SU-DHL-6 (cell line): ENCODE measurements around the gene CUL9.
A peak's percentile ranks its signal among the peaks of the same experiment; 100 is the strongest.

ENCODE experiments used
- H2AFZ ChIP-seq: fragments of 200-600 bp; sonication (generic); 2 replicates; pipeline ENCODE4 v1.6.1; 2014; ENCODE audit warnings: low read depth, mild to moderate bottlenecking, moderate library complexity, mixed read lengths, antibody characterized with exemption, low read length; ENCODE audit not compliant: severe bottlenecking
- H3F3A ChIP-seq: fragments of 200-600 bp; shearing (Covaris generic); 2 replicates; pipeline ENCODE4 v1.6.0; 2016; ENCODE audit warnings: antibody characterized with exemption, mild to moderate bottlenecking; ENCODE audit not compliant: insufficient read depth
- H3K27ac ChIP-seq: fragments of 200-600 bp; sonication (generic); 2 replicates; pipeline ENCODE4 v1.5.1; 2016; ENCODE audit warnings: low read depth, mild to moderate bottlenecking, low read length, moderate library complexity, mixed read lengths
- H3K27me3 ChIP-seq: fragments of 200-600 bp; sonication (generic), shearing (Covaris generic); 2 replicates; pipeline ENCODE4 v1.6.0; 2014; ENCODE audit warnings: mild to moderate bottlenecking, low read length
- H3K36me3 ChIP-seq: fragments of 200-600 bp; sonication (generic); 2 replicates; pipeline ENCODE4 v1.6.1; 2014; ENCODE audit warnings: mild to moderate bottlenecking, low read length, mixed read lengths
- H3K4me2 ChIP-seq: fragments of 300-600, 200-600 bp; shearing (Covaris generic), sonication (generic); 2 replicates; pipeline ENCODE4 v1.6.0; 2014; ENCODE audit warnings: low read length, low read depth, mild to moderate bottlenecking; ENCODE audit not compliant: poor library complexity, severe bottlenecking
- H3K4me3 ChIP-seq: fragments of 200-600 bp; sonication (generic); 2 replicates; pipeline ENCODE4 v1.5.1; 2014; ENCODE audit warnings: antibody characterized with exemption, low read length, mild to moderate bottlenecking, mixed read lengths; ENCODE audit not compliant: insufficient read depth, poor library complexity, severe bottlenecking
- H3K79me2 ChIP-seq: fragments of 200-600 bp; sonication (generic); 2 replicates; pipeline ENCODE4 v1.6.1; 2014; ENCODE audit warnings: mild to moderate bottlenecking, low read length, moderate library complexity; ENCODE audit not compliant: insufficient read depth
- H3K9ac ChIP-seq: fragments of 200-600 bp; sonication (generic); 2 replicates; pipeline ENCODE4 v1.7.0; 2014; ENCODE audit warnings: mild to moderate bottlenecking, low read length
- H3K9me2 ChIP-seq: fragments of 200-600 bp; sonication (generic); replicated peaks from 2 replicates; pipeline ENCODE4 v1.6.1; 2014; ENCODE audit warnings: low read length; ENCODE audit not compliant: insufficient read depth
- H3K9me3 ChIP-seq: fragments of 200-600 bp; sonication (generic); 2 replicates; pipeline ENCODE4 v1.6.1; 2014; ENCODE audit warnings: low read length, mixed read lengths; ENCODE audit not compliant: insufficient read depth
- H4K20me1 ChIP-seq: fragments of 200-600 bp; sonication (generic); 2 replicates; pipeline ENCODE4 v1.6.1; 2014; ENCODE audit warnings: low read depth, mild to moderate bottlenecking, antibody characterized with exemption, low read length, moderate library complexity, mixed read lengths
- CTCF ChIP-seq: fragments of 200-600 bp; sonication (generic); IDR thresholded peaks from one replicate; pipeline ENCODE4 v1.5.1; 2017; ENCODE audit warnings: antibody characterized with exemption, mild to moderate bottlenecking, low read length, moderate library complexity; ENCODE audit not compliant: insufficient read depth, poor library complexity, severe bottlenecking
- EZH2phosphoT487 ChIP-seq: fragments of 200-600 bp; sonication (generic), shearing (Covaris generic); conservative IDR thresholded peaks from 2 replicates; pipeline ENCODE4 v1.6.1; 2018; ENCODE audit warnings: mild to moderate bottlenecking, antibody characterized with exemption, low read length, moderate library complexity, mixed read lengths

CUL9 gene

GRCh38 chr6:43178150-43178549 lies 3.8 kb upstream of the CUL9 start:
- Histone ChIP-seq H3K79me2 (peaks cover 23% of the 10 kb centered on the region), H3K36me3 (peaks cover 14% of the 10 kb centered on the region), H3K4me2 (no peak overlapping the region)

DNA sequence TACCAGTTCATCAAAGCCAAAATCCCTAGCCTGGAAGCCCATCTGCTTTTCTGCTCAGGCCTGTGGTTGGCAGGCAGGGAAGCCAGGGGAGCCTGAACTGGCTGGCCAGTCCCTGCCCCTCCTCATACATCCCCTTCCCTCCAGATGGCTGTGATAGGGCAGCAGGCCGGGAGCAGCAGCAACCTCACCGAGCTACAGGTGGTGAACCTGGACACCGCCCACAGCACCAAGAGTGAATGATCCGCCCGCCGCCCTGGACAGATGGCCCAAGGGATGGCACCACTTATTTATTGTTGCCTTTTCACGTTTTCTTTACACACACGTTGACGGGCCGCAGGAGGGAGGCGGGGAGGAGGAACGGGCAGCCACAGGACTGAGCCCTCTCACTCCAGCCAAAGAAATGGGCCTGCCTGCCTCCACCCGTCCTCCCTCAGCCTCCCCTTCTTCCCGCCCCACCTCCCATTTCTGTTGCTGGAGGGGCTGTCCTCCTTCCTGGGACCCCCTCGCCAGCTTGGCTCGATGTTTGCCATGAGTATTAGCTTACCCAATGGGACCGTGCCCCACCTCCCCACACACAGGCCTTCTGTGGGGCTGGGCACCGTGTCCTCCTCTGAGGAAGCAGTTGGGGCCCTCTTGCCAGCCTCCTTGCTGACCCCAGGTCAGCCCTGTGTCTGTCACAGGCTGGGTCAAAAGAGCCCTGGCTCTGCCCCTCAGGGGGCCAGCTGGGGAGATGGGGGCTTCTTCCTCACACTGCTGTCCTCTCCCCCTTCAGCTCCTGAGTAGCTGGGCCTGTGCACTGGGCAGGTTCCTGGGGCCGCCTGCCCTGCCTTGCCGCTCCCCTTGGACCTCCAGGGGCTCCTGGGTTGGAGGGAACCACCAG lies 2.8 kb upstream of the CUL9 start:
- no peak overlapping the region for H3K4me2 ChIP-seq
- no peaks in the 10 kb centered on the region for H3K27me3 ChIP-seq
- no peak overlapping the region for H3K4me3 ChIP-seq
- H3K9me2 ChIP-seq: no peaks in the 10 kb centered on the region
- H3K27ac ChIP-seq: no peak overlapping the region
- peaks cover 14% of the 10 kb centered on the region for H3K36me3 ChIP-seq
- no peak overlapping the region for H3K9ac ChIP-seq
- no peaks in the 10 kb centered on the region for H3K9me3 ChIP-seq
- no peak overlapping the region for H2AFZ ChIP-seq
- peaks cover 5% of the 10 kb centered on the region; the same call in 1 of the 2 replicates for H4K20me1 ChIP-seq
- TF ChIP-seq EZH2phosphoT487 (no peak), CTCF (no peak)
- H3F3A ChIP-seq: peaks cover 20% of the 10 kb centered on the region
- peaks cover 23% of the 10 kb centered on the region for H3K79me2 ChIP-seq

More at GRCh38 chr6:43178150-43178549, 3.8 kb upstream of the CUL9 start:
- H3K4me3 ChIP-seq: no peak overlapping the region
- no peak overlapping the region for H2AFZ ChIP-seq
- H3K9me3 ChIP-seq: no peaks in the 10 kb centered on the region
- H3K9ac ChIP-seq: no peak overlapping the region
- TF ChIP-seq EZH2phosphoT487 (no peak), CTCF (no peak)
- H3K27ac ChIP-seq: no peak overlapping the region
- no peaks in the 10 kb centered on the region for H3K27me3 ChIP-seq
- H3F3A ChIP-seq: peaks cover 30% of the 10 kb centered on the region
- H4K20me1 ChIP-seq: peaks cover 5% of the 10 kb centered on the region; the same call in 1 of the 2 replicates
- H3K9me2 ChIP-seq: no peaks in the 10 kb centered on the region

DNA sequence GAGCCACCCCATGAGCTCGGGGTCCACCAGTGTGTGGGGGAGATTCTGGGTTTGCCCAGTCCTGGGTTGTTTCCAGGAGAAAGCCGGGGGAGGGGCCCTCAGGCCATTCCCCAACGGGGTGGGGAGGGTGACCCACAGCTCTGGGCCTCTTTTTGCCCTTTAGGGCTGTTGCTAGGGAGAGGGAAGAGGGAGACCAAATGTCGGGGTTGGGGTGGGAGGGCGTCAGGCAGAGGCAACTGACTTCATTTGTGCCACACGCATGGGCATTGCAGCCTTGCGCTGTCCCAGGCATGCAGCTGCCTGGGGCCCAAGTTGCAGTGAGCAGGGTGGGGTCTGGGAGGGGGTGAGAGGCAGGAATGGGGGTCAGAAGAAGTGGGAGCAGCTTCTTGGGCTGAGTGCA lies 1.9 kb upstream of the CUL9 start:
- H3K27me3 ChIP-seq: no peaks in the 10 kb centered on the region
- H3K27ac ChIP-seq: 0 out of 2 replicates have a peak overlapping the region, but pooled peaks have one; percentile 63
- H3K4me2 ChIP-seq: no peak overlapping the region
- no peak overlapping the region for H3K4me3 ChIP-seq
- H3K79me2 ChIP-seq: peaks cover 20% of the 10 kb centered on the region
- peaks cover 17% of the 10 kb centered on the region for H3F3A ChIP-seq
- H3K9me3 ChIP-seq: no peaks in the 10 kb centered on the region
- no peak overlapping the region for H3K9ac ChIP-seq
- peaks cover 16% of the 10 kb centered on the region for H3K36me3 ChIP-seq
- peaks cover 1% of the 10 kb centered on the region; the same call in 1 of the 2 replicates for H4K20me1 ChIP-seq
- H3K9me2 ChIP-seq: no peaks in the 10 kb centered on the region
- no peak for TF ChIP-seq EZH2phosphoT487
- no peak for TF ChIP-seq CTCF
- H2AFZ ChIP-seq: no peak overlapping the region
